ENCODE results near the gene TAF8.

TAF8 gene

DNA sequence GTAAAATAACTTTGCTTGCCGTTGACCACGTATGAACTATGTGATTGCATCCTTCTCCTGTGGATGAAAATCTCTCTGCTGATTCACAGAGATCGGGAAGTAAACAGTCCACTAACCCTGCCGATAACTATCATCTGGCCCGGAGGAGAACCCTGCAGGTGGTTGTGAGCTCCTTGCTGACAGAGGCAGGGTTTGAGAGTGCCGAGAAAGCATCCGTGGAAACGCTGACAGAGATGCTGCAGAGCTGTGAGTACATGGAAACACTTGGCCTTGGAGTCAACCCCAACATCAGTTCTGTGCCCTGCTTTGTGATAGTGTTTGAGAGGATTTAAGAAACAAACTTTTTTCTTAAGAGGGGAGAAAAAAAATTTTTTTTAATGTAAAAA lies 937 bp downstream of the TAF8 start:
- no peak for DNase-seq (ENCODE audit: low read depth, low spot score)

DNA sequence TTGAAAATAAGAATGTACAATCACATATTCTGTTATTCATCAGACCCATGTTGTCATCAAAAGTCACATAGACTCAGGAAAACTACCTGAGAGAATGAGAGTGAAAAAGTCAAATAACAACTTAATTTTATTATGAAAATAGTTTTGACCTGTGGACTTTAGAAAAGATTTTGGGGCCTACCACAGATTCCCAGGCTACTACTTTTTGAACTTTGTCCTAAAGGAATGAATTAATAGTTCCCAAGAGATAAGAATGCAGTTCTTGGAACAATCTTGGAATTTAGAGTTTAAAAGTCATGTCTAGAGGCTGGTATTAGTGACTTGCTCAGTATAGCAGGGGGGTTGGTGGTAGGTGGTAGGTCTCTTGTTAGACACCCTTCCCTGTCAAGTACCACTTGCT lies 3.3 kb downstream of the TAF8 start:
- DNase-seq (ENCODE audit: low read depth, low spot score): no peak

DNA sequence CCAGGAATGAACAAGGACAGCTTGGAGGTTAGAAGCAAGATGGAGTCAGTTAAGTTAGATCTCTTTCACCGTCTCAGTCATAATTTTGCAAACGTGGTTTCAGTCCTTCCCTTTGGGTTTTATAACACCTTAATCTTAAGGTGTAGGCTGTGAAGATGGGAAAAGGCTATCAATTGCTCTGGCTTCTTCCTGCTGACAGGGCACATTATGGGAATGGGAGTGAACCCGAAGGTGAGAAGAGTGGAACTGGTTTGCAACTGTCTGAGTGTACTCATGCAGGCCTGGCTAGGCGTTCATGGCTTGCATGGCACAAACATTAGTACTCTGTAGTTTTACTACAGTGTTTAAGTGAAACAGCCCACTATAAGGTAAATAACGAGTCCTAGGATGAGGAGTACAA lies 9.4 kb downstream of the TAF8 start:
- no peak for DNase-seq (ENCODE audit: low read depth, low spot score)

DNA sequence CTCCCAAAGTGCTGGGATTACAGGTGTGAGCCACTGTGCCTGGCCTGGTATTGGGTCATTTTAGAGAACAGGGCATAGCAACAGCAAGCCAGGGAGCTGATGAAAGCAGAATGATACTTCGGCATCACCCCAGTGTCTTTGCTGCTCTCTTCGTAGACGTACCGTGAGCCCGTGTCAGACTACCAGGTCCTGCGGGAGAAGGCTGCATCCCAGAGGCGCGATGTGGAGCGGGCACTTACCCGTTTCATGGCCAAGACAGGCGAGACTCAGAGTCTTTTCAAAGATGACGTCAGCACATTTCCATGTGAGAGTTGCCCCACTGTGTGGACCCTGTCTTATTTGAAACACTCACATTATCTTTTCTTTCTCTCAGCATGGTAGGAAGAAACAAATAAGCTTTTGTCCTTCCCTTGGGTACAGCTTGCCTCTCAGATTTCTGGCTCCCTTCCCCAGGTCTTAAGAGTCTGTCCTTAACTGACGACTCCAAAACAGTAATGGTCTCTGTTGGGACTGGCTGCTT lies 15.9 kb downstream of the TAF8 start:
- DNase-seq (ENCODE audit: low read depth, low spot score): no peak

DNA sequence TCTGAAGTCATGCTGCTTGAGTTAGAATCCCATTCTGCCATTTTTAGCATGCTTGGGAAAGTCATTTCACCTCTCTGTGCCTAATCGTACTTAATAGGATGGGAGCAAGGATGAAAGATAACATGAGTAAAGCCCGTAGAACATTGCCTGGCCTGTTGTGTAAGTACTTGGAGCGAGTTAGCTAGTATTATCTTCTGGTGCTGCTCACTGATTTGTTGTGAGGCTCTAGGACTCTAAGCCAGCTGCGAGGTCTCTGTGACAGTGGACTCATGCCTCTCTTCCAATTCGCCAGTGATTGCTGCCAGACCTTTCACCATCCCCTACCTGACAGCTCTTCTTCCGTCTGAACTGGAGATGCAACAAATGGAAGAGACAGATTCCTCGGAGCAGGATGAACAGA lies 17.8 kb downstream of the TAF8 start:
- DNase-seq (ENCODE audit: low read depth, low spot score): no peak

DNA sequence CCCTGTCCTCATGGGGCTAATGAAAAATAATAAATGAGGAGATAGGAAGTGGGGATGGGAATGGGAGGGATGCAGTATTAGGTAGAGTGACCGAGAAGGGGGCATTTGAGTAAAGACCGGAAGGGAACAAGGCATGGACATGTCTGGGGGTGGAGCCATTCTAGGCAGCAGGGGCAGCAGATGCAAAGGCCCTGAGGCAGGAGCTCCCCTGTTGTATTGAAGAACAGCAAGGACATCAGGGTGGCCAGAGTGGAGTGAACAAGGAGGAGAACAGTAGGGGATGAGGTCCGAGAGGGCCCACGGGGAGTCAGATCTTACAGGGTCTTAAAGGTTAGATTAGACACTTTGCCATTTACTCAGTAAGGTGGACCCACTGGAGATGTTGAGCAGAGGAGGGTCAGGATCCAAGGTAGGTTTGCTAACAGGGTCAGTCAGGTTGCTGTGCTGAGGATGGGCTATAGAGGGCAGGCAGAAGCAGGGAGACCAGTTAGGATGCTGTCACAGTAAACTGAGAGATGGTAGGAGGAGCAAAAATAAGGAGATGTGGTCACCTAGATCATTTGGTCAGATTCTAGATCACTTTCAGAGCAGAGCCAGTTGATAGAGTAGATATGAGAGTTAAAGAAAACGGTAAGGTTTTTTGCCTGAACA lies 18.7 kb downstream of the TAF8 start:
- no peak for DNase-seq (ENCODE audit: low read depth, low spot score)

DNA sequence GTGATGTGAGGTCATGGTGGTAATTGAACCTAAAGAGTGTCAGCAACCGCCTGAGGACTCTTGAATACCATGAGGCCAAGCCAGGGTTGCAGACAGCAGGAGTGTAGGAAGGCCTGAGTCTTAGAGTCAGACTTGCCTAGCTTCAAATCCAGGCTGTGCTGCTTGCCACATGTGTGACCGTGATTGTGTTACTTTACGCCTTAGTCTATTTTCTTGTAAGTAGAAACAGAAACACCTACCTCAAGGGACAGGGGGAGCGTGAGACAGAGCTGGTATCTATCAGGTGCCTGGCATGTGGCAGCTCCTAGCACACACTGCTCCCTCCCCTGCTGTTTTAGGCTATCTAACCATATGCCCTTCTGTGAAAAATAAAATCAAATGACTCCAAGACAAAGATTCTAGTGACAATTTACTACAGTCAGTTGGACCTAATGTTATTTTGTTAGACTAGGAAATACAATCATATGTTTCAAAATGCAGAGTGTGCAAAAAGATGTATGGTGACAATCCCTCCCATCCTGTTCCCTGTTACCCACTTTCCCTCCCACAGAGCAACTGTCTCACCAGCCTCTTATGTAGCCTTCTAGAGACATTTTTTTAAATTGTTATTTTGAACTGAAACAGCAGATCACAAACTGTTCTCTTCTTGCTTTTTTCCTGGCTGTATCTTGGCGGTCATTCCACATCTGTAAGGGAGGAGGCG lies 21.7 kb downstream of the TAF8 start:
- DNase-seq (ENCODE audit: low read depth, low spot score): no peak

DNA sequence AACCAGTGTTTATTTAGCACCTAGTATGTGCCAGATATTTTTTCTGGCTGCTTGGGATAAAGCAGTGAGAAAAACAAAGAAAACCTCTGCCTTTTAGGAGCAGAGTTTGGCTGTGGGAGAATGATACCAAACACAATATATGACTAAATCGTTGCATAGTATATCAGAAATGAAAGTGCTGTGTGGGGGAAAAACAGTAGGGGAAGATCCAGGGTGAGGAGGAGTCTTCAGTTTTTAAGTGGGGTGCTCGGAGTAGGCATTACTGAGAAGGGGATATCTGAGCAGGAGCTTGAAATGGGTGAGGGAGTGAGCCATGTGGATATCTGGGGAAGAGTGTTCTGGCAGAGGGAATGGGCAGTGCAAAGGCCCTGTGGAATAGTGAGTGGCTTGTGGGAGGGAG lies 23.0 kb downstream of the TAF8 start:
- DNase-seq (ENCODE audit: low read depth, low spot score): no peak

DNA sequence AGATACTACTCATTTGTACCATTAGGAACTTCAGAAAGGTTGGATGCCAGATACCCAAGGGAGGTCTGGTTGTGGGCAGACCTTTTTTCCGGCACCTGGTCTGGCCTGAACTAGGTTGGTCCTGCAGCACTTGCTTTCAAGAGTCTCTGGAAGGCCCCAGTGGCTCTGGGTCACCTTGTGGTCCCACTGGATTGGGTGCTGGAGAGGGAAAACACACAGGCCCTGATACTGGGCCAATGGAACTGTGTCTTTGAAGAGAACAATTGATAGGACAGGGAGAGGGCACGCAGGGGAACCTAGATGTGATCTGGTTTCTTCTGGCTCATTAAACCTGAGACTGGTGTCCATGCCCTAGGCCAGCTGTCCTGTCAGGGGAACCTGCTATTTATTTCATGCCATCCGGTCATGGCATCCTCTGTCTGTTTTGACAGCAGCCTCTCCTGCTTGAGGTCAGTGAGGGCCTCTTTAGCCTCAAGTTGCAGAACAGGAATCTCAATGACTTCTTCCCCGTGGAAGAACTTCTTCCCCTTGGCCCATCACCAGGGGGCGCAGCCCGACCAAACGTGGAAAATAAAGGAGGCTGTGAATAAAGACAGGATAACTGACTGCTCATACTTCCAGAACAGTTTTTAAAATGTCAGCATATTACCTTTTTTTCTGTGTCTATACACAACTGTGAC lies 25.0 kb downstream of the TAF8 start:
- DNase-seq (ENCODE audit: low read depth, low spot score): no peak

DNA sequence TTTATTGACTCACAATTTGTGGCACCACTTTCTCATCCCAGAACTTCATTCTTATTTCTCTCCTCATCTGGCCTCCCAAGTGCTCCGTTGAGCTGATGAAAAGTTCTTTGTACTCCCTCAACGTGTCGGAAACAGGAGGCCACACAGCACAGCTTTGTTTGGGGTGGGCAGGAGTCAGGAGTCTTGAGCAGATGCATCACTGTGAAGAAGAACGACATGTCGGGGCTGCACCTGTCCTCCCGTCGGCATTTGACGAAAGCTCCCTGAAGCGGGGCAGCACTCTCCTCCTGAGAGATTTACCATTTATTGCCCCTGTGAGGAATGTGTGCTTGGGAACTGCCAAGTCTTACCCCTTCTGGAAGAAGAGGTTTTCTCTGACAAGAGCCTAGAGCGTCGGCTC lies 28.1 kb downstream of the TAF8 start:
- no peak for DNase-seq (ENCODE audit: low read depth, low spot score)

DNA sequence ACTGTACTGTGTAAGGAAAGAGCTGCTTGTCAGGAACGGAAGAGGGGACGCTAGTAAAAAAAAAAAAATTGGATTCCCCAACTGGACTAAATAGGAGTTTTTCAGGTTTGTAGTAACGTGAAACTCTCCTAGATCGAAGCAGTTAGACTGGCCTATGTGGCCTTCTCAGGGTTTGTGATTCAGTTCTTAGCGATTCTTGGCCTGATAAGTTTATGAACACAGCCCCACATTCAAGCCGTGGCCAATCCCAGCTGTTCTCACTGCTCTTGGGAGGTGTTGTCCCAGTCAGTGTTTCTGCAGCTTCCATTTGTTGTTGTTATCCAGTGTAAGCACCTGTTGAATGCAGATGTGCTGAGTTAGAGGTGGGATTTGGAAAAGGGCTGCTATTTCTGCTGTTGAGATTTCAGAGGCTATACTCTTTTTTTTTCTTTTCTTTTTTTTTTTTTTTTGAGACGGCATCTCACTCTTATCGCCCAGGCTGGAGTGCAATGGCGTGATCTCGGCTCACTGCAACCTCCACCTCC lies 29.7 kb downstream of the TAF8 start:
- no peak for DNase-seq (ENCODE audit: low read depth, low spot score)

DNA sequence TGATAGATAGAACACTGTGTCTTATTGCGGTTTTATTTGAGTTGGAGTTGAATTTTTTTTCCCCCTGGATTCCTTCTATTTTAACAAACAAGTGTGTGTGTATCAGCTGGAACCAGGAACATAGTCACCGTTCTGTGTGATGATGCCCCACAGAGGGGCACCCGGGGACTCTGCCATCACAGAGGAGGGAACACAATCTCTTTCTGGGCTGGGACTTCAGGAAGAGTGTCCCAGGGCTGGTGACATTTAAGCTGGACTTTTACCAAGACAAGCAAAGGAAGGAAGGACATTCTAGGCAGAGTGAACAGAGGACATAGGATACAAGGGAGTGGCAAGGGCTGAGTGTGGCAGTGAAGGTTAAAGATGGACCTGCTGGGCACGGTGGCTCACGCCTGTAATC lies 33.2 kb downstream of the TAF8 start:
- DNase-seq (ENCODE audit: low read depth, low spot score): no peak

DNA sequence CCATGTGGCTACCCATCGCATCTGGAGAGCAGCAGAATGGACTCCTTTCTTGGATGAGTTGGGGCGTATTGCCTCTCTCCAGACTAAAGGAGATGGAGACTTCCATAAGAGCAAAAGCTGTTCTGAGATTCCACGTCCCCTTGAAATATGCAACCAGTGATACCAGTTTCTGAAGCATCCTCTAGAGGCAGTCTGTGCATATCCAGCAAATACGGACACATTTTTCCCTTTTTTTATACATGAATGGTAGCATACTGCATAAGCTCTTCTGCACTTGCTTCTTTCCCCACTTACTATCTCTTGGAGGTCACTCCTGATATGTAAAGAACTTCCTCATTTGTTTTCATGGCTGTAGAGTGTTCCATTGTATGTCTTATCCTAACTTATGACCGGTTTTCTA lies 34.6 kb downstream of the TAF8 start:
- DNase-seq (ENCODE audit: low read depth, low spot score): no peak

DNA sequence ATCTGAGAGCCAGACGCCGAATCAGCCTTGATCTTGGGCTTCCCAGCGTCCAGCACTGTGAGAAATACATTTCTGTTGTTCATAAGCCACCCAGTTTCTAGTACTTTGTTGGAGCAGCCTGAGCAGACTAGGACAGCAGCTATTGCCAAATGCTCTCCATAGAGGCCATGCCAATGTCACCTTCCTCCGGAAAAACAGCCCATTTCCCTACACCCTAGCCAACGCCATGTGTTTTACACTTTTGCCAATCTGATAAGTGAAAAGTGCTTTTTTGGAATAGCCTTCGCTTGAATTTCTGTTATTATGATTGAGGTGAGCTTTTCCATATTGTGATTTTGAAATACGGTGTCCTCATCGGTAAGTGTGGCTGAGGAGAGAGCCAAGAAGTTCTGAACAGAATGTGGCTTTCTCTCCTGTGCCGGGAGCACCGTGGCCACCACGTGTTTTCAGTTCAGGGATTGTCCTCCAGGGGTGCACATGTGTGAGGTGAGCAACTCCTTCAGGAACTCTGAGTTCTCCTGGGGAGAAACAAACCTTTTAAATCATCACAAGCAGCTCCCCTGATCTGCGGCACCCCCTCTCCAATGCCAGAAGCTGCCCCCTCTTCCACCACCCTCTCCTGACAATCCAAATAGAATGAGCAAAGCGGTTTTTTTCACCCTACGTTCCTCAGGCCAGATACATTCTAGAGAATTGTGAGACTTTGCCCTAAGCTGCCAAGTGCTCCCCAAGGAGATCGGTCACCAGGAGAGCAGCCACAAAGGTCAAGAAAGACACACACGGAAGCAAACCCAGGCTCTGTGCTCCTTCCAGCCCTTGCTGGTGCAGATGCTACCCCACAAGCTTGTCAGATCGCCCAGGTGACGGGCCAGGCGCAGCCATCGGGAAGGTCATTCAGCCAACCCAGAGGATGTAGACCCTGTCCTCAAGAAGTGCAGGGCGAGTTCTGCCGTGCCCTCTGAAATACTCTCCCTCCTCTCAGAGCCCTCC lies 36.0 kb downstream of the TAF8 start:
- DNase-seq (ENCODE audit: low read depth, low spot score): no peak

DNA sequence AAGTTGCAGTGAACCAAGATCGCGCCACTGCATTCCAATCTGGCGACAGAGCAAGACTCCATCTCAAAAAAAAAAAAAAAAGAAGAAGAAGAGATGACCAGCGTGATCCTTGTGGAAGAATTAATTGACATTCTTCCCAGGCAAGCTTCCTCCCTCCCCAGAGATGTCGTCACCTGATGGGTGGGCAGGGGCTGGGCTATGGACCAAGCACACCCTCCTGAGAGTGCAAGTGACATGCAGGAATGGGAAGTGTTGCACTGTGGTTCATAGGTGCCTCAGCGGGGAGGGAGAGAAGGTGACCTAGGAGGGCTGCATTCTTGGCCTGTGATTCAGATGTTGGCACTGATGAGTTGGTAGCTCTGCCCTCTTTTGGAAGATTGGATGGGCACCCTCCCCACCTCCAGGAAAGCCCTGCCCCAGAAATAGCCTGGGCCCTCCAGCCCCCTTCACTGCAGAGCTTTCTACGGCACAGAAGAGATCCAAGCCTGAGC lies 37.8 kb downstream of the TAF8 start:
- DNase-seq (ENCODE audit: low read depth, low spot score): no peak

DNA sequence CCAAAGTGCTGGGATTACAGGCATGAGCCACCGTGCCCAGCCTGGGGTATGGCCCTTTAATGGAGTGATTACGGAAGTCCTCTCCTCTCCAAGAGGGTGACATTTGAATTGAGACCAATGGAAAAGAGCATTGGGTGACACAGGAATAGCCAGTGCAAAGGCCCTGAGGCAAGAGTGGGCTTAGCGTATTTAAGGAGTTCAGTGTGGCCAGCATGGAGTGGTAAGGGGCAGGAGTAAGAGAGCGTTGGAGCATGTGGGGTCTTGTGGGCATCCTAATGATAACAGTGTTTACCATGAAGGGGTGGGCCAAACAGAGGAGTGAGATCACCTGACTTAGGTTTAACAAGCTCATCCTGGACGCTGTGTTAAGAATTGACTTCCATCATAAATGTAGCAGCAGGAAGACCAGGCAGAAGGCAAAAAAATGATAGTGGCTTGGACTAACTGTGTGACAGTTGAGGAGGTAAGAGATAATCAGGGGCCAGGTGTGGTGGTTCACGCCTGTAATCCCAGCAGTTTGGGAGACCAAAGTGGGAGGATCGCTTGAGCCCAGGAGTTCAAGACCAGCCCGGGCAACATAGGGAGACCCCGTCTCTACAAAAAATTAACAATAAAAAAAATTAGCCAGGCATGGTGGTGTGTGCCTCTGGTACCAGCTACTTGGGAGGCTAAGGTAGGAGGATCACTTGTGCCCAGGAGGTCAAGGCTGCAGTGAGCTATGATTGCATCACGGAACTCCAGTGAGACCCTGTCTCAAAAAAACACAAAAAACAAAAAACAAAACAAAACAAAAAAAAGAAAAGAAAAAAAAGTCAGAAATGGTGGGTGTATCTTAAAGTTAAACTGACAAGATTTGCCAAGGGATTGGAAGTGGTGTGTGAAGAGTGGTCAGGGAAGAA lies 40.7 kb downstream of the TAF8 start:
- no peak for DNase-seq (ENCODE audit: low read depth, low spot score)

DNA sequence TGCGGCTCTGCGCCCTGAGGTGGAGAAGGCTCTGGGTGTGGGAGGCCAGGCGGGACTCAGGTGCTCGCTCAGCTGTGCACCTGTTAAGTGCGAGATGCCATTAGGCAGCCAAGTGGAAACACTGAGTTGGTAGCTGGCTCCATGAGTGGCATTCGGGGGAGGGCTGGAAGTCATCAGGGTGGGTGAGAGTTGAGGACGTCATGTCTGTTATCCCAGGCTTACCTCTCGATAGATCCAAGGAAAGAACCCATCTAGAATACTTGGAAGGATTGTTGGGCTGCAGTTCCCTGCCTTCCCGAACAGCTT lies 41.3 kb downstream of the TAF8 start:
- no peak for DNase-seq (ENCODE audit: low read depth, low spot score)

DNA sequence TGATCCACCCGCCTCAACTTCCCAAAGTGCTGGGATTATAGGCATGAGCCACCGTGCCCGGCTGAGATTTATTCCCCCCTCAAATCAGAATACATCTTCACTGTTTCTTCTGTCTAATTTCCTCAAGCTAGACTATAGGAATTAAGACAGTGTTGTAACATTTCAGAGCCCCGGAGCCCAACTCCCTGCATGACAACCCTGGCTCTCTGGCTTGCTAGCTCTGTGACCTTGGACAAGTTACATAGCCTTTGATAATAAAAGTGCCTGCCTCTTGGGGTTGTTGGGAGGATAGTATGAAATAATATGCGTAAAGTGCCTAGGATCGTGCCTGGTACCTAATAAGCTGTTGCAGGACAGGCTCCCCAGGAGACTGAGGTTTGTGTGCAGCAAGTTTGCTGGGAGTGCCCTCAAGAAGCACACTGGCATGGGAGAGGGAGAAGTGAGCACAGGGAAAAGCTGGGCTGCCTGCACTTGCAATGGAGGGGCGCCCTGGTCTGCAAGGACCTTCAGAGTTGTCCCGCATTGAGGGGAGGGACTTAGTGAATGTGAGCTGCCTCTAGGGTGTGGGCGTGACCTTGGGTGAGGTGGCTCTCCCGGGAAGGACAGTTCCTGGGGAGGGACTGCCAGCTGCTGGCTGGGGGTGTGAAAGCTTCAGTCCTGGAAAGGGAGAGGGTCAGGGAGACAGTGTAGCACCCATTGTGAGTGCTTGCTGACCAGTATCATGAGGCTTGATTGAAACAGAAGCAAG lies 43.4 kb downstream of the TAF8 start:
- DNase-seq (ENCODE audit: low read depth, low spot score): no peak

DNA sequence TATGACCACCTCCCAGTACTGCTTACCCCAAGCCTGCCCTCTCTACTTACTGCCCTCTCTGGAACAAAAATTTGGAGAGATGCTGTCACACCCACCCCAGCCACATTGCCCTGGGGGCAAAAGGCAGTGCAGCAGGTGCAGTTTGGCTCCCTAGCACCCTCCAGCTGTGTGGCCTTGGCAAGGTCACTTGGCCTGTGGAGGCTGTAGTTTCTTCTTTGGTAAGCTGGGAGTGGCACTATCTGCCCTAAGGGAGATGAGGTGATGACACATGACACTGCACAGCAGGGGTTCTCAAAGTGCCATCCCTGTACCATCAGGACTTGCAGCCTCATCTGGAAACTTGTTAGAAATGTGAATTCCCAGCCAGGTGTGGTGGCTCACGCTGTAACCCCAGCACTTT lies 44.8 kb downstream of the TAF8 start:
- no peak for DNase-seq (ENCODE audit: low read depth, low spot score)

Data from brain pericyte (primary cell).